Fibroblast of upper back skin (primary cell): ENCODE results near the gene WDR76.

ENCODE experiments used
- DNase-seq: peaks from one replicate; pipeline ENCODE4 v3.0.0-alpha.2; 2013

The WDR76 gene

GRCh38 chr15:43915631-43916325 lies 89.0 kb downstream of the WDR76 start:
- no peak for DNase-seq

- DNase-seq, result no peak
Measured at GRCh38 chr15:43916326-43916660, 89.5 kb downstream of the WDR76 start.
